OCI-LY1 (cell line): ENCODE results near the gene PCGF3.
A peak's percentile ranks its signal among the peaks of the same experiment; 100 is the strongest.

Experiments used
- H2AFZ ChIP-seq: fragments of 200-600 bp; sonication (generic), shearing (Covaris generic); 2 replicates; pipeline ENCODE4 v1.6.0; 2014; ENCODE audit warnings: antibody characterized with exemption, mild to moderate bottlenecking, low read length
- H3F3A ChIP-seq: fragments of 200-600 bp; sonication (generic), shearing (Covaris generic); 2 replicates; pipeline ENCODE4 v1.6.0; 2014; ENCODE audit warnings: mild to moderate bottlenecking, antibody characterized with exemption, low read length, moderate library complexity; ENCODE audit not compliant: insufficient read depth
- H3K27ac ChIP-seq: fragments of 200-600 bp; sonication (generic); 2 replicates; pipeline ENCODE4 v1.5.1; 2014; ENCODE audit warnings: low read length, mixed run types, mild to moderate bottlenecking, low read depth; ENCODE audit not compliant: poor library complexity, severe bottlenecking
- H3K27me3 ChIP-seq: fragments of 200-600 bp; sonication (generic); 2 replicates; pipeline ENCODE4 v1.6.0; 2014; ENCODE audit warnings: antibody characterized with exemption, mild to moderate bottlenecking, low read length, moderate library complexity; ENCODE audit not compliant: insufficient read depth
- H3K36me3 ChIP-seq: fragments of 200-600 bp; sonication (generic); 2 replicates; pipeline ENCODE4 v1.6.1; 2014; ENCODE audit warnings: mild to moderate bottlenecking, antibody characterized with exemption, low read length, moderate library complexity, mixed read lengths; ENCODE audit not compliant: insufficient read depth
- H3K4me1 ChIP-seq: fragments of 200-600 bp; sonication (generic); 2 replicates; pipeline ENCODE4 v1.5.1; 2014; ENCODE audit warnings: mild to moderate bottlenecking, low read length, moderate library complexity; ENCODE audit not compliant: insufficient read depth, severe bottlenecking
- H3K4me2 ChIP-seq: fragments of 200-600 bp; sonication (generic), shearing (Covaris generic); 2 replicates; pipeline ENCODE4 v1.6.1; 2014; ENCODE audit warnings: low read length
- H3K4me3 ChIP-seq: fragments of 200-600 bp; sonication (generic); 2 replicates; pipeline ENCODE4 v1.5.1; 2014; ENCODE audit warnings: low read length, low read depth, mild to moderate bottlenecking, mixed read lengths; ENCODE audit not compliant: poor library complexity, severe bottlenecking
- H3K79me2 ChIP-seq: fragments of 200-600 bp; shearing (Covaris generic); 2 replicates; pipeline ENCODE4 v1.6.1; 2016; ENCODE audit warnings: mixed run types, low read length, mixed read lengths; ENCODE audit not compliant: insufficient read depth
- H3K9ac ChIP-seq: fragments of 200-600 bp; sonication (generic), shearing (Covaris generic); 2 replicates; pipeline ENCODE4 v1.6.1; 2014; ENCODE audit warnings: mild to moderate bottlenecking, low read length, mixed read lengths
- H3K9me2 ChIP-seq: fragments of 200-600 bp; sonication (generic), shearing (Covaris generic); 2 replicates; pipeline ENCODE4 v1.6.1; 2014; ENCODE audit warnings: low read depth, mild to moderate bottlenecking, low read length, mixed read lengths
- H3K9me3 ChIP-seq: fragments of 200-600 bp; shearing (Covaris generic); 2 replicates; pipeline ENCODE4 v1.6.1; 2014; ENCODE audit warnings: low read length, mixed read lengths
- H4K20me1 ChIP-seq: fragments of 200-600 bp; sonication (generic), shearing (Covaris generic); 2 replicates; pipeline ENCODE4 v1.6.0; 2016; ENCODE audit warnings: mild to moderate bottlenecking, low read length; ENCODE audit not compliant: insufficient read depth
- EZH2 ChIP-seq: fragments of 200-600 bp; sonication (generic), shearing (Covaris generic); IDR thresholded peaks from 2 replicates; pipeline ENCODE4 v1.8.0; 2017; ENCODE audit warnings: borderline replicate concordance, mixed run types, mild to moderate bottlenecking, antibody characterized with exemption, low read length, moderate library complexity, mixed read lengths
- TF ChIP-seq, protein P1 (sequence below): fragments of 200-600 bp; sonication (generic), shearing (Covaris generic); IDR thresholded peaks from 2 replicates; pipeline ENCODE4 v1.5.1; 2017; ENCODE audit warnings: mild to moderate bottlenecking, antibody characterized with exemption, low read length, moderate library complexity, mixed read lengths

Gene PCGF3

DNA sequence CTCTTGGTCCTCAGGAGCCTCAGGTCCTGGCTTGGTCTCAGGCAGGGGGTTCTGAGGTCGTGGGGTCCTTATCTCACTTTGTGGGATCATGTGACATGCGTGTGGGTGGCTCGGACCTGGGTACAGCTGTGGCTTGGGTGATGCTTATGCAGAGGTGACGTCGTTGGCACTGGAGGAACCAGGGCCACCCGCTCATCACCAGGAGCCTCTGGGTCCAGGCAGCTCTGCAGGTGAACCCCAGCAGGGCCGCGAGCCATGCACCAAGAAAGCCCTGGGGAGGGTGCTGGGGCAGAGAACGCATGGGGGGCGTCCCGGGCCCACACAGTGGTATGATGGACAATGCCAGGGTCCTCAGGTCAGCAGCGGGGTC is 40.3 kb upstream of the PCGF3 start:
- Histone ChIP-seq H3K4me1 (peaks cover 15% of the 10 kb centered on the region), H3F3A (no peaks in the 10 kb centered on the region), H2AFZ (no peak overlapping the region), H3K9me3 (no peaks in the 10 kb centered on the region), H3K4me2 (peak overlapping the region; percentile 62; the same call in 1 of the 2 replicates), H3K27me3 (no peaks in the 10 kb centered on the region), H3K36me3 (no peaks in the 10 kb centered on the region), H3K9ac (no peak overlapping the region), H3K9me2 (no peaks in the 10 kb centered on the region), H3K27ac (no peak overlapping the region), H3K79me2 (no peaks in the 10 kb centered on the region), H4K20me1 (no peaks in the 10 kb centered on the region), H3K4me3 (no peak overlapping the region)
- TF ChIP-seq EZH2, result no peak
- TF ChIP-seq, protein P1, sequence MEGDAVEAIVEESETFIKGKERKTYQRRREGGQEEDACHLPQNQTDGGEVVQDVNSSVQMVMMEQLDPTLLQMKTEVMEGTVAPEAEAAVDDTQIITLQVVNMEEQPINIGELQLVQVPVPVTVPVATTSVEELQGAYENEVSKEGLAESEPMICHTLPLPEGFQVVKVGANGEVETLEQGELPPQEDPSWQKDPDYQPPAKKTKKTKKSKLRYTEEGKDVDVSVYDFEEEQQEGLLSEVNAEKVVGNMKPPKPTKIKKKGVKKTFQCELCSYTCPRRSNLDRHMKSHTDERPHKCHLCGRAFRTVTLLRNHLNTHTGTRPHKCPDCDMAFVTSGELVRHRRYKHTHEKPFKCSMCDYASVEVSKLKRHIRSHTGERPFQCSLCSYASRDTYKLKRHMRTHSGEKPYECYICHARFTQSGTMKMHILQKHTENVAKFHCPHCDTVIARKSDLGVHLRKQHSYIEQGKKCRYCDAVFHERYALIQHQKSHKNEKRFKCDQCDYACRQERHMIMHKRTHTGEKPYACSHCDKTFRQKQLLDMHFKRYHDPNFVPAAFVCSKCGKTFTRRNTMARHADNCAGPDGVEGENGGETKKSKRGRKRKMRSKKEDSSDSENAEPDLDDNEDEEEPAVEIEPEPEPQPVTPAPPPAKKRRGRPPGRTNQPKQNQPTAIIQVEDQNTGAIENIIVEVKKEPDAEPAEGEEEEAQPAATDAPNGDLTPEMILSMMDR, result no peak

DNA sequence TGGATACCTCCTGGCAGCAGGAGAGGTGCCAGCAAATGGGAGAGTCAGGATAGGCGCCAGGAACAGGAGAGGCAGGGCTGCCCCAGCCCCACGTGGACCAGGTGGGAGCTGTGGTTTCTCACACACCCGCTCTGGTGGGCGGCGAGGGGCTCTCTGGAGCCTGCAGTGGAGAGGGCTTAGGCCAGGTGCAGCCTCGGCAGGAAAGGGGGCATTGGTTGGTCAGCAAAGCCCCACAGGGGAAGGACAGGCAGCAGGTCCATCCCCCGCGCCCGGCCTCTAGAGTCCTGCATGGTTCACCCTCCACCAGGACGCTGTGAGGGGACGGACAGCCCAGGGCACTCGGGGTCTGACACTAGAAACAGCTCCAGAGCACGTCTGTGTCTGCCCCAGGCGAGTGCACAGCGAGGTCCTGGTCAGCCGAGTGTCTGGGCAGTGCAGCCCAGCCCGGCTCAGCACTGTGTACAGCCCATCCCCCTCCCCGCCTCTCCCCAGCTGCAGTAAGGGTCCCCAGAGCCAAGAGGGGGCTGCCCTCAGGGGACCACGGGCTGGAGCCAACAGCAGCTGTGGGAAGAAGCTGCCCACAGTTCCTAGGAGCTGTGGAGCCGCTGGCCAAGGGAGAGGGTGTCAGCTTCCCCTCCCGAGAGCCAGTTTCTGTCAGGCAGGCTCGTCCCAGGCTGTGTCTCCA is 39.7 kb upstream of the PCGF3 start:
- H2AFZ ChIP-seq, result no peak overlapping the region
- H3K4me2 ChIP-seq, result no peak overlapping the region
- H3F3A ChIP-seq, result no peaks in the 10 kb centered on the region
- H3K36me3 ChIP-seq, result no peaks in the 10 kb centered on the region
- no peak overlapping the region for H3K27ac ChIP-seq
- TF ChIP-seq, protein P1, result no peak
- no peak for TF ChIP-seq EZH2
- H3K79me2 ChIP-seq, result no peaks in the 10 kb centered on the region
- no peaks in the 10 kb centered on the region for H3K27me3 ChIP-seq
- no peak overlapping the region for H3K4me3 ChIP-seq
- no peaks in the 10 kb centered on the region for H4K20me1 ChIP-seq
- no peaks in the 10 kb centered on the region for H3K9me3 ChIP-seq
- H3K4me1 ChIP-seq, result peaks cover 15% of the 10 kb centered on the region
- H3K9me2 ChIP-seq, result no peaks in the 10 kb centered on the region
- no peak overlapping the region for H3K9ac ChIP-seq

DNA sequence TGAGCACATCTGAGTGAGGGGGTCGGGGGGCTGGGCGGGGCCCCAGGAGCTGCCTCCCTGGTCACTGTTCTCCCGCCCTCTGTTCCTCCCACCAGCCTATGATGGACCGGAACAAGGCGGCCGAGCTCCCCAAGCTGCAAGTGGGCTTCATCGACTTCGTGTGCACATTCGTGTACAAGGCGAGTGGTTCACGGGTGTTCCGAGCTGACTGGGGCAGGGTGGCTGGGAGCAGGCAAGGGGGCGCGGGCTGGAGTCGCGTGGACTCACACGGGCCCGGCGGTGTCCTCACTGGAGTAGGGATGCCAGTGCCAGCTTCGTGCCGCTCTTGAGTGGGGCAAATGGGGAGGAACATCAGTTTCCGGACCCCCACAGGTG is 39.2 kb upstream of the PCGF3 start:
- no peak overlapping the region for H3K9ac ChIP-seq
- no peaks in the 10 kb centered on the region for H3K27me3 ChIP-seq
- no peaks in the 10 kb centered on the region for H4K20me1 ChIP-seq
- no peak overlapping the region for H3K27ac ChIP-seq
- no peak overlapping the region for H2AFZ ChIP-seq
- no peaks in the 10 kb centered on the region for H3K9me3 ChIP-seq
- H3K9me2 ChIP-seq, result no peaks in the 10 kb centered on the region
- no peak for TF ChIP-seq EZH2
- TF ChIP-seq, protein P1, result no peak
- H3K79me2 ChIP-seq, result no peaks in the 10 kb centered on the region
- H3K36me3 ChIP-seq, result peaks cover 1% of the 10 kb centered on the region; the same call in 1 of the 2 replicates
- H3F3A ChIP-seq, result no peaks in the 10 kb centered on the region
- no peak overlapping the region for H3K4me3 ChIP-seq
- H3K4me2 ChIP-seq, result no peak overlapping the region
- H3K4me1 ChIP-seq, result peaks cover 15% of the 10 kb centered on the region
